Measurements from ENCODE around the gene RTN4RL1. TPM values are rescaled to one million over a fixed set of nuclear protein-coding genes. Genes with fewer than 3 reads are reported as not detected.
A peak's percentile ranks its signal among the peaks of the same experiment; 100 is the strongest.

The RTN4RL1 gene
- total and polyA plus RNA-seq, 9 donors, result 0.30 to 4.1 (median 1.6) TPM; not detected in 1

DNA sequence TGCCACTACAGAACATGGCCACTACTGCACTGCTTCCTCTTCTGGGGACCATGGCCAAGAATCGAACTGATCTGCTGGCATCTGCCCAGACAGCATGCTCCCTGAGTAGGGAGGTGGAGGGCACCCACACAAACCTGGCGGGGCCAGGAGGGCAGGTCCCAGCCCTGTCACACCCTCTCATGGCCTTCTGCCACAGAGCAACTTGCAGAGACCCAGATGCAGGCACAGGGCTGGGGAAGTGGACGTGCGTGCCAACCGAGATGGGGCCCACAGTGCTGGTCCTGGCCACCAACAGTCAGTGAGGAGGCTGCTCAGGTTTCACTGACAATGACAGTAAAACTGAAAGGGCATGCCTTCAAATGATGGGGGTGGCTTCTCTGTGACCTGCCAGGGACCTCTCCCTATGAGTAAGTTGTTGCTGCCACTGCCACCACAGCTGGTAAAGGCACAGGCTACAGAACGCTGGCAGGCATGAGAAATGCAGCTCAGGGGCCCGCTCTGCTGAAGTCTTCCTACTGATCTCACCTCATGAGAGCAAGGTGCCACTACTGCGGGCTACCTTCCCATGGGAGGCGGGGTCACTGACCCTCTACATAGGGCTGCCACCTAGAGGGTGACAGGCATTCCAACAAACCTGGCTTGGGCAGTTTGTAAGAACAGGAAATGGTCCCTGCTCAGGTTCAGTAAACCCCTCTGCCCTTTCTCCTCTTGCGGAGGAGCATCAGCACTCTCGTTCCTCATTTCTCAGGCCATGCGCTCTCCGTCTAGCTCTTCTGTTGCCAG is 45.3 kb upstream of the RTN4RL1 start:
- peak in 2 of 5 donors; percentile 28 to 44 for DNase-seq
- intact Hi-C loops (cut with DNase I), result no loop called here
- H3K4me1 ChIP-seq (ENCODE audit: insufficient read depth), result peaks cover 40% of the 10 kb centered on the region
- WGBS, 3 donors, result 82 to 89% (median 88%) methylated on average over 13 of the region's 13 CpGs
- no peaks in the 10 kb centered on the region for H3K36me3 ChIP-seq
- H3K27ac ChIP-seq, result peak overlapping the region in 1 of 2 donors; percentile 76
- no peak overlapping the region for H3K4me3 ChIP-seq
- H3K27me3 ChIP-seq, result no peaks in the 10 kb centered on the region
- H3K9me3 ChIP-seq, result no peaks in the 10 kb centered on the region
- TF ChIP-seq EP300 (IDR thresholded peaks at IDR 0.05) (no peak), POLR2A (IDR thresholded peaks at IDR 0.05) (no peak)
- TF ChIP-seq, protein P1, sequence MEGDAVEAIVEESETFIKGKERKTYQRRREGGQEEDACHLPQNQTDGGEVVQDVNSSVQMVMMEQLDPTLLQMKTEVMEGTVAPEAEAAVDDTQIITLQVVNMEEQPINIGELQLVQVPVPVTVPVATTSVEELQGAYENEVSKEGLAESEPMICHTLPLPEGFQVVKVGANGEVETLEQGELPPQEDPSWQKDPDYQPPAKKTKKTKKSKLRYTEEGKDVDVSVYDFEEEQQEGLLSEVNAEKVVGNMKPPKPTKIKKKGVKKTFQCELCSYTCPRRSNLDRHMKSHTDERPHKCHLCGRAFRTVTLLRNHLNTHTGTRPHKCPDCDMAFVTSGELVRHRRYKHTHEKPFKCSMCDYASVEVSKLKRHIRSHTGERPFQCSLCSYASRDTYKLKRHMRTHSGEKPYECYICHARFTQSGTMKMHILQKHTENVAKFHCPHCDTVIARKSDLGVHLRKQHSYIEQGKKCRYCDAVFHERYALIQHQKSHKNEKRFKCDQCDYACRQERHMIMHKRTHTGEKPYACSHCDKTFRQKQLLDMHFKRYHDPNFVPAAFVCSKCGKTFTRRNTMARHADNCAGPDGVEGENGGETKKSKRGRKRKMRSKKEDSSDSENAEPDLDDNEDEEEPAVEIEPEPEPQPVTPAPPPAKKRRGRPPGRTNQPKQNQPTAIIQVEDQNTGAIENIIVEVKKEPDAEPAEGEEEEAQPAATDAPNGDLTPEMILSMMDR (IDR thresholded peaks at IDR 0.05), result no peak

DNA sequence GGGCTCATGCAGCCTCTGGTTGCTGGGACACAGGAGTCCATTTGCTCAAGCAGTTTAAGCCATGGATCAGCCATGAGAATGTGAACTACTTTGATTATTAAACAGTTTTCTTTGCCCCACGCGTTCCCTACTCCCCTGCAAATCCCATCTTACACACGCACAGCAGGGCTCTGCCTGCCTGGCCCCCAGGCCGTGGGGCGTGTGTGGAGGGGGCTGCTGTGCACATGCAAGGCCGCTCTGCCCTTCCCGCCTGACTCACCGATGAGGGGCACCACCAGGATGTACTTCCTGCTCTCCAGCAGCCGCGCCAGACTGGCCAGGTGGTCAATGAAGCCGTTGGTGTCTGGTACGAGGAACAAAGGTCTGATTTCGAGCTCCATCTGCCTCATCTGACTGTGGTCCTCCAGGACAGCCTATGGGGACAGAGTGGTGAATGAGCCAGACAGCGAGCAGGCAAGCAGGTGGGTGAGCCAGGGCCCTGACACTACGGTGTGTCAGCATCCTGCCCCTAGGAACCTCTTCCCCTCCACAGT is 43.5 kb upstream of the RTN4RL1 start:
- peak in 3 of 5 donors; percentile 37 to 62 (median 53) for DNase-seq
- intact Hi-C loops (cut with DNase I), result no loop called here
- Histone ChIP-seq H3K27ac (peak overlapping the region in 1 of 2 donors; percentile 49), H3K4me1 (ENCODE audit: insufficient read depth) (peaks cover 40% of the 10 kb centered on the region), H3K36me3 (no peaks in the 10 kb centered on the region), H3K9me3 (no peaks in the 10 kb centered on the region), H3K4me3 (no peak overlapping the region), H3K27me3 (no peaks in the 10 kb centered on the region)
- no peak for TF ChIP-seq POLR2A (IDR thresholded peaks at IDR 0.05)
- TF ChIP-seq EP300 (IDR thresholded peaks at IDR 0.05), result no peak
- TF ChIP-seq, protein P1 (IDR thresholded peaks at IDR 0.05), result no peak
- 24 to 33% (median 32%) methylated on average over 14 to 15 of the region's 15 CpGs for WGBS, 3 donors

DNA sequence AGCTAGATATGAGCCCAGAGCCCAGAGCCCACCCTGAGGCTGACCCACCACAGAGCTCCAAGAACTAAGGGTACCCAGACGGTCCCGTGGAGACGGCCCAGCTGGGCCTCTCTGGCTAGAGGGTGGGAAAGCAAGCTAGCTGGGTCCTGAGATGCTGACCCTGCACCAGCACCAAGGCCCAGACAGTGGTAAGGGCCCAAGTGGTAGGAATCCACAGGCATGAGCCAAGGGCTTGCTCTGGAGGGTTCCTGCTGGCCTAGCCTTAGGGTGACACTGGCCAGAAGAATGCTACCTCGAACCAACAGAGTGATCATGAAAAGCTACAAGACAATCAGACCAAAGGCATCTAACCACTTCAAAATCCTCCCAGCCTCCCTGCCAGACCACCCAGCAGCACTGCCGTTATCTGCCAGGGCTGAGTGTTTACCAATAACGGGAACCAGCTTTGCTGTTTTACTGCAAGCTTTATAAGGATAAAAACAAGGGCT is 42.9 kb upstream of the RTN4RL1 start:
- no peak for DNase-seq
- TF ChIP-seq POLR2A (IDR thresholded peaks at IDR 0.05), result no peak
- no peak for TF ChIP-seq EP300 (IDR thresholded peaks at IDR 0.05)
- TF ChIP-seq, protein P1 (IDR thresholded peaks at IDR 0.05), result no peak
- H3K9me3 ChIP-seq, result no peaks in the 10 kb centered on the region
- no peak overlapping the region for H3K4me3 ChIP-seq
- H3K36me3 ChIP-seq, result no peaks in the 10 kb centered on the region
- peaks cover 40% of the 10 kb centered on the region for H3K4me1 ChIP-seq (ENCODE audit: insufficient read depth)
- peak overlapping the region in 1 of 2 donors; percentile 49 for H3K27ac ChIP-seq
- H3K27me3 ChIP-seq, result no peaks in the 10 kb centered on the region
- intact Hi-C loops (cut with DNase I), result no loop called here
- 9 to 21% (median 17%) methylated on average over 6 of the region's 6 CpGs for WGBS, 3 donors

DNA sequence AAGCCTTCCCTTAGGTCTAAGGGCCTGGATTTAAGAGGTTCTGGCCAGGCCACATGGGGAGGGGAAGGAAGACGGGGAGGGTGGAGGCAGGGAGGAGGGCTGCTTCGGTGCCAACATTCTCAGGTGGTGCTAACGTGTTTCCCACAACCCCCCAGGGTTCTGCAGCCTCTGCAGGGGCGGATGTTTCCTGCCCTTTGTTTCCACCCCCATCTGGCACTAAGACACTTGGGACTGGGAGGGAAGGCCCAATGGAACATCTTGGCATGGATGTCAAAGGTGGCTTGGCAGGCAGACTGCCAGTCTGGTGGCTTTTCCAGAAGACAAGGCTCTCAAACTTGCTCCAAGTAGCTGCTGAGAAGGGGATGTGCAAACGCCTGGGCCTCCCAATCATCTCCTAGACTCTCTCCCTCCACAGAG is 42.5 kb upstream of the RTN4RL1 start:
- H3K9me3 ChIP-seq, result no peaks in the 10 kb centered on the region
- H3K4me3 ChIP-seq, result no peak overlapping the region
- H3K4me1 ChIP-seq (ENCODE audit: insufficient read depth), result peaks cover 44% of the 10 kb centered on the region
- peak in 2 of 5 donors; percentile 46 to 62 for DNase-seq
- WGBS, 3 donors, result 19 to 26% (median 24%) methylated on average over 5 of the region's 5 CpGs
- no peaks in the 10 kb centered on the region for H3K27me3 ChIP-seq
- peak overlapping the region in 1 of 2 donors; percentile 49 for H3K27ac ChIP-seq
- TF ChIP-seq POLR2A (IDR thresholded peaks at IDR 0.05) (no peak), EP300 (IDR thresholded peaks at IDR 0.05) (no peak)
- TF ChIP-seq, protein P1 (IDR thresholded peaks at IDR 0.05), result no peak
- intact Hi-C loops (cut with DNase I), result no loop called here
- no peaks in the 10 kb centered on the region for H3K36me3 ChIP-seq
